M059J (cell line): Measurements from ENCODE around the gene FAM83G. TPM values are rescaled to one million over a fixed set of nuclear protein-coding genes. Genes with fewer than 3 reads are reported as not detected.
"Not testable (repeated sequence)": the region's sequence is repeated elsewhere in the genome, so short reads cannot be mapped to it uniquely, and the experiment has no call there.

ENCODE experiments used
- DNase-seq: peaks from one replicate; pipeline ENCODE4 v3.0.0-alpha.2; 2012; ENCODE audit warnings: low read depth
- total RNA-seq: library from RNA; depleted of rRNA; stranded (reverse); fragments of >200 nt; shearing (Covaris generic); gene quantifications from 2 replicates; pipeline ENCODE4 v1.2.3, GENCODE V29; 2014; rRNA removed

Gene FAM83G, protein sequence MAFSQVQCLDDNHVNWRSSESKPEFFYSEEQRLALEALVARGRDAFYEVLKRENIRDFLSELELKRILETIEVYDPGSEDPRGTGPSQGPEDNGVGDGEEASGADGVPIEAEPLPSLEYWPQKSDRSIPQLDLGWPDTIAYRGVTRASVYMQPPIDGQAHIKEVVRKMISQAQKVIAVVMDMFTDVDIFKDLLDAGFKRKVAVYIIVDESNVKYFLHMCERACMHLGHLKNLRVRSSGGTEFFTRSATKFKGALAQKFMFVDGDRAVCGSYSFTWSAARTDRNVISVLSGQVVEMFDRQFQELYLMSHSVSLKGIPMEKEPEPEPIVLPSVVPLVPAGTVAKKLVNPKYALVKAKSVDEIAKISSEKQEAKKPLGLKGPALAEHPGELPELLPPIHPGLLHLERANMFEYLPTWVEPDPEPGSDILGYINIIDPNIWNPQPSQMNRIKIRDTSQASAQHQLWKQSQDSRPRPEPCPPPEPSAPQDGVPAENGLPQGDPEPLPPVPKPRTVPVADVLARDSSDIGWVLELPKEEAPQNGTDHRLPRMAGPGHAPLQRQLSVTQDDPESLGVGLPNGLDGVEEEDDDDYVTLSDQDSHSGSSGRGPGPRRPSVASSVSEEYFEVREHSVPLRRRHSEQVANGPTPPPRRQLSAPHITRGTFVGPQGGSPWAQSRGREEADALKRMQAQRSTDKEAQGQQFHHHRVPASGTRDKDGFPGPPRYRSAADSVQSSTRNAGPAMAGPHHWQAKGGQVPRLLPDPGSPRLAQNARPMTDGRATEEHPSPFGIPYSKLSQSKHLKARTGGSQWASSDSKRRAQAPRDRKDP
- 6.5 and 15.0 TPM in 2 replicates for total RNA-seq

DNA sequence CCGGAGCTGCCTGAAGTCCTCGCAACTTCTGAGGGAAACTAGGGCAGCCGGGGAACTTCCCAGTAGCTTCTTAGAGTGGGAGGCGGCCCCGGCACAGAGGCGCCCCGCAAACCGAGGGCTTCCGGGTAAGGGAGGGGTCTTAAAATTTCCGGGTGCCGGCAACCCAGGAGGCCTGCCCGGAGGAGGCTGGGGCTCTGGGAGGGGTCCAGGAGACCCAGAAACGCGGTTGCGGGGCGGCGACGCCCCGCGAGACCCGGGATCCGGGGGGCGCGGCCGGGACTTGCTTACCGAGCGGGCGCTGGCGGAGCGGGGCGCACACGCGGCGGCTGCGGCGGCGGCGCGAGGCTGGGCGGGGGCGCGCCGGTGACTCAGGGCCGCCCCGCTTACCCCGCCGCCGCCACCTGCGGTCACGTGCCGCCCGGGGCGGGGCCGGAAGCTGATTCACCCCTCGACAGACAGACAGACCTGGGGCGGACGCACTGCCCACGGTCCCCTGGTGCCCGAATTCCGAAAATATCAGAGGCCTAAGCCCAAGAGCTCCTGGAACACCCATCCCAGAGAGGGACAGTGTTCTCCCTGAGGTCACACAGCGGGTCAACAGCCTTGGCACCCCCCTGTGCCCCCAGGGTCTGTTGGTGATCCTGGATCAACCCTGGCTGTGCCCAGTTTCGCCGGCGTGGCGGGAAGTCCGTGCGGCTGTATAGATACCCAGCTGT is at the start of gene FAM83G:
Gene FAM83G, minus strand, starts transcription at position 344 of the 716 bp plus-strand sequence. CDS start 723 bp downstream, outside the sequence.
- peak; percentile 84 for DNase-seq

DNA sequence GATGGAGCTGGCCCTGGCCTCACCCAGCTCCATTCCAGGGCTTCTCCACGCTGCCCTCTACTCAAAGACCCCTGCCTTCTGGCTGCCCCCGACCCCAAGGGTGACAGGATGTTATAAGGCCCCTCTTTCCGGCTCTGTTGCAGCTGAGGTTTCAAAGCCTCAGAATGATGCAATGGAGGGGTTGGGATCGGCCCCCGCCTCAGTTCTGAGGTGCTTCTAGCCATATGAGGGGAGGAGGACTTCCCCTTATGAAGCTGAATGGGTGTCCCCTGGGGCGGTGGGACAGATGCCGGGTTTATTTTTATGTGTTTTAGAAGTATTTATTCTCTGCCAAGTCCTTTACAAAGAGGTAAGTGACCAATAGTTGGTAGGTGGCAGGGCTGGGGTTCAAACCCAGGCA is 44.3 kb upstream of the FAM83G start:
- not testable (repeated sequence) for DNase-seq

GRCh38 chr17:19047510-19047909 is 42.9 kb upstream of the FAM83G start:
- DNase-seq = not testable (repeated sequence)

DNA sequence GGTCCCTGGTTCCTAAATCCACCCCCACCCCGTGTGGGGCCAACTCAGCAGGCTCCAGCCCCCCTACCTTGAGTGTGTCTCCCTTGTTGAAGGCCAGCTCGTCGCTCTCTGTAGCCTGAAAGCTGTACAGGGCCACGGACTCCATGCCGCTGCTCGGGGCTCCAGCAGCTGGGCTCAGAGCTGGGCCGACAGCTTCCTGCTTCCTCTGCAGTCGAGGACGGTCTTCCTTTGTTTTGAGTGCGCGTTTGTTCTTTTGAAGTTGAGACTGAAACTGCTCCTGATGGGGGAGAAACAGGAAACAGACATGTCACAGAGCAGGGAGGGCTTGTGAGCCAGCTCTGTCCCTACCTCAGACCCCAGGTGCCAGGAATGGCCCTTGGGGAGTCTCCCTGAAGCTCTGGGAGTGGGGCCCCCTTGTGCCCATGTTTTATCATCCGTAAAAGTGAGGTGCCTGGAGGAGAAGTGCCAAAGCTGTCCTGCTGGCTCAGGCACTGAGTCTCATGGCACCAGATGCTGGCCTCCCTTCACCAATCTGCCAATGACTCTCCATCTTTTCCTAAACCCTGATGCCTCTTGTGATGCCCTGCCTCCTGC is 42.3 kb upstream of the FAM83G start, which contains the start of gene GRAP:
Gene GRAP, minus strand, starts transcription at position 176 of the 594 bp plus-strand sequence. Its CDS starts 31 bp downstream, at position 145.
- DNase-seq = not testable (repeated sequence)

- DNase-seq = not testable (repeated sequence)
Observed at GRCh38 chr17:19044643-19045042, 40.1 kb upstream of the FAM83G start.

DNA sequence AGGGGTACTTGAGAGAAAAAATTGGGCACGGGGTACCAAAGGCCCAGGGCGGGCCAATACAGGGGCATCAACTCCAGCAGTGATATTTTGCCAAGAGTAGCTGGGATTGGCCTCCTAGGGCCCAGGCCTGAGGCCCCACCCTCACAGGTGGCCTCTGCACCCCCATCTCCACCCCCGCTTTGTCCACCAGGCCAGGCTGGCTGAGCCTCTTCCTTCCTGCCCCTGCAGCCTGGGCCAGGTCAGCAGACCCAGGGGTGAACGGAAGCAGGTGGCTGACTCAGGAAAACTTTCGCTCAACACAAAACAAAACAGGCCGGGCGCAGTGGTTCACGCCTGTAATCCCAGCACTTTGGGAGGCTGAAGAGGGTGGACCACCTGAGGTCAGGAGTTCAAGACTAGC is 38.5 kb upstream of the FAM83G start:
- not testable (repeated sequence) for DNase-seq

- DNase-seq = not testable (repeated sequence)
Observed at GRCh38 chr17:19042369-19042768, 37.8 kb upstream of the FAM83G start.

DNA sequence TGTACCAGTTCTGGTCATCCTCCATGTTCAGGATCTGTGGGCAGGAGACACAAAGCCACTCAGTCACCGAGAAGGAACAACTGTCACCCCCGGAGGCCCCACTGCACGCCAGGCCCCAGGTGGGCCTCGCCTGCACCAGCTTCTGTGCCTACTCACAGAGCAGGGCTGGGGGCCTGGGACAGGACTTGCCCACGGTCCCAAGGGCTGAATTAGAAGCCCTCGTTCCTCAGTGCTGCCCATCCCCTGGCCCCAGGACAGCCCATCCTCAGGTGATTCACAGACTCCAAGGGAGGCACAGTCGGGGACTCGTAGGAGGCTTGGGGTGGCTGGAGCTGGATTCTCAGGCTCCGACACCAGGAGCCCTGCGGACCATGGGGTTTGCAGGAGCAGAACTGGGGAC is 37.3 kb upstream of the FAM83G start:
- DNase-seq = not testable (repeated sequence)

- DNase-seq = not testable (repeated sequence)
Observed at GRCh38 chr17:19040350-19040749, 35.8 kb upstream of the FAM83G start.

DNA sequence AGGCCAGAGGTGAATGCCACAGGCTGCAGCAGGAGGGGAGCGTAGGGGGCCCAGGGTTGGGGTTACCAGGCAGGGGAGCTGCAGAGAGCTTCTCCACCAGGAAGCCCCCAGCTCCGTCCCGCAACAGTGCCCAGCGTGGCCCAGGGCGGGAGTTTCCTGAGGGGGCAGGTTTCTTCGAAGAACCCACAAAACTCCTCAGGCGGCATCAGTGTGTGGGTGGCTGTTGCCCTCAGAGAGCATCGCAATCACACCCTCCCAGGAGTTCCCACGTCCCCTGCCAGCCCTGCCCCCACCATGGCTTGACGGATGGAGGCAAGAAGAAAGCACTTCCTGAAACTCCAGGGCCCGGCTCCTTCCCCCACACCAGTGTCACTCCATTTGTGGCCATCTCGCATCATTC is 34.2 kb upstream of the FAM83G start:
- DNase-seq = not testable (repeated sequence)

- DNase-seq = not testable (repeated sequence)
Observed at GRCh38 chr17:19038007-19038406, 33.4 kb upstream of the FAM83G start.

- DNase-seq = not testable (repeated sequence)
Observed at GRCh38 chr17:19037547-19037946, 33.0 kb upstream of the FAM83G start.

GRCh38 chr17:19036186-19036585 is 31.6 kb upstream of the FAM83G start:
- not testable (repeated sequence) for DNase-seq

GRCh38 chr17:19032377-19032988 is 27.9 kb upstream of the FAM83G start:
- DNase-seq = not testable (repeated sequence)

DNA sequence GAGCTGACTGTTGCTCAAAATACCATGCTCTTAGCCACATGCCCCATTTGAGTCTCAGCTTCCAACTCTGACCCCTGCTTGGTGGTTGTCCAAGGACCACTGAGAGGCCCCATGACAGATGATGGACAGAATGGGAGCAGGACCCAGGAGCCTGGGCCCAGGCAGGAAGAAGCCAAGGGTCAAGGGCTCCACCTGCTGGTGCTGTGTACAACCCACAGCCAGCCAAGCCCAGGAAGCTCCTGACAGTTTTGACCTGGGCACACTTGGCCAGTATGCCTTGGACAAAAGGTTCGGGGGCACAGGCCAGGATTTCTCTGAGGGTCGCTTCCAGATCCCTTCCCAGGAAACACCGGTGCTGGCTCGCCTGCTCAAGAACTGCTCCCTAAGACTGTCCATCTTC is 27.2 kb upstream of the FAM83G start:
- not testable (repeated sequence) for DNase-seq

DNA sequence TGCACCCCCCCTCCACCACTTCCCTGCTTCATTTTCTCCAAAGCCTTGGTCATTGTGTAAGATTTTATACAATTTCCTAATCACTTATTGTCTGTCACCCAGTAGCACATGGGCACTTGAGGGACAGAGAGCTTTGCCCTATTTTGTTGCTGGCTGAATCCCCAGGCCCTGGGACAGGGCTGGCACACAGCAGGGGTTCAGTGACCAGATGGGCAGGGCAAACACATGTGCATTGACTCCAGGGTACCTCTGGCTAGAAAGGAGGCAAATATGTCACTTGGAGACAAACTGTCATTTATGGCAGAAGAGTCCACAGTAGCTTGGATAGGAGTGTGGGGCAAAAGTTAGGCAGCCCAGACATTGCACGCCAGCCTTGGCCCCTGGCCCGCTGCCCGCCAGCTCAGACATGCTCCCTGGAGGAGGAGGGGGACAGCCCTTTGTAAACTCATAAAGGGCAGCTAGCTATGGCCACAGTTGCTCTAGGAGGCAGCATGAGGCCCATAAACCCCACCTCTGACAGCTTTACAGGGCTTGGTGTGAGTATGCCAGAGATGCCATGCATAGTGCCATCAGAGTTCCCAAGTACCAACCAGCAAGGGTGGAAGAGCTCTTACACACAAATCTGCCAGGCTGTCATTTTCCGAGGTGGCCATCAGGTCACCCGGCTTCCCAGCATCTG is 26.3 kb upstream of the FAM83G start:
- not testable (repeated sequence) for DNase-seq

DNA sequence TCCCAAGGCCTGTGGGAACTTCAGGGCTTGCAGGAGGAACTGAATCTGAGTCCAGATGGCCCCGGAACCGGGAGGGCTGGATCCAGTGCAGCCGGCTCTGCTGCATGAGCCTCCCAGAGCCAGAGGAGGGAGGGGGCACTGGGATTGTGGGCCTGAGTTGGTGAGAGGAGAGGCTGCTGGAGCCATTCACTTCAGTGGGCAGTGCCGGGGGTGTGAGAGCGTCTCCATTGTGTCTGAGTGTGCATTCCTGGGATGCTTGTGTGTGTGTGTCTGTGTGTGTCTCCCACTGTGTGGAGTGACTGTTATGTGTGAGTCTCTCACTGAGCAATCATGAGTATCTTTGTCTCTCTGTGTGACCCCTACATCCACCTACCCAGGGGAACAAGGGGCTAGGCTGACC is 25.2 kb upstream of the FAM83G start:
- DNase-seq = not testable (repeated sequence)

DNA sequence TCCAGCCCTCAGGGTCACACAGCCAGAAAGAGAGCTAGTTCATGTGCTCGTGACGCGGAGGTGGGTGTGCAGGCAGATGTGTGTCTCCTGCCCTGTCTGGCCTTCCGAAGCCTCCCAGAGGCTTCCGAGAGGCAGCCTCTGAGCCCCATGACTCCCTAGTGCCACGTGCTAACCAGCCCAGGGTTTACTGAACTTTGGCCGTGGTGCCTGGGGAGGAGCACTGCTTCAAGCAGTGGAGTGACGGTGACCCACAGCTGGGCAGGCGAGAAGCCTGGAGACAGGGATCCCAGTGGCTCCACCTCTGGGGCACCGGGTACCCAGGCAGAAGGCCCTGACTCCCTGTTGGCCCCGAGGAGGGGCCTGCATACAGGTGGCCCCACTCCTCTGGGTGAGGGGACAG is 24.1 kb upstream of the FAM83G start:
- DNase-seq = not testable (repeated sequence)

DNA sequence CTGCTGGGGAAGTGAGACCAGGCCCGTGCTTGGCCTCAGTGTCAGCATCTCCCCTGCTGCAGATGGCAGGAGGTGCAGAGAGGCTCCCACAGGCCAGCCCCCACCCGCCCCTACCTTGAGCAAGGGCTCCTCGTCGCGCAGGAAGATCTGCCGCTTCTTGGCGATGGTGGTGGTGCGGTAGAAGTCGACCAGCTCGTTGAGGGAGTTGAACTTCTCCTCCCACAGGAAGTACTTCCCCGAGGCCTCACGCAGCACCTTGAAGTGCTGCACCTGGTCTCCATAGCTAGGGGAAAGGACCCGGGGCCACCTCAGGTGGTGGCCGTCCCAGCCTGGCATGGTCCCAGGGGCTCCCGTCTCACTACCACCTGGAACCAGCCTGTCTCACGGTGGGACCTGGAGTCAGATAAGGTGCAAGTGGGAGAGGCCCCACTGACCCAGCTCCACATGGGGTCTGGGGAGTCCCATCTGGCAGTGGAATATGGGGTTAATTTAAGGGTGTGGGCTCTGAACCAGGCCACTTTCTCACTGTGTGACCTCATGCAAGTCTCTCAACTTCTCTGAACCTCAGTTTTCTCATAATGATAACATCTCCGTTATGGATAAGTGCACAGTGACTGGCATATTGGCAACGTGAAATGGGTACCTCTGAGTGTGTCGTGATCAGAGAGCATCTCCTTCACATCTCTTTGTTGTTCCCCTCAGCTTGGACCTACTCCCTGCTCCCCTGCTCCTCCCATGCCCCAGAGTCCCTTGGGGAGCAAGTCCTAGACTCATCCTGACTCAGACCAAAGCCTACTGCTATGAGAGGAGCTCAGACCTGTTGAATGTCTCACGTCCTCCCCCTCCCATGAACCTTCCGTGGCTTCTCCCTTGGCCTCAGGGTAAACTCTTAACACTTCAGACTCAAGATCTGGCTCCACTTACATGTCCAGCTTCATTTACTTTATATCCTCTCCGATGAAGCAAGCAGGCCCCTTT is 19.8 kb upstream of the FAM83G start:
- DNase-seq = peak; percentile 89
